Spleen (tissue), 7 donors: ENCODE data around the gene CHRDL1.

Experiments used
- POLR2AphosphoS5 ChIP-seq, 3 donors: sonication (generic); formaldehyde crosslinking; IDR thresholded peaks; one replicate each; pipeline ENCODE4 v1.5.1; 2017; ENCODE audit warnings: antibody characterized with exemption in 3 of 3
- TF ChIP-seq, protein P1 (sequence below), 11 experiments: fragments of 200-600 bp in 7 of 11; fragments of 450-650 bp in 4 of 11; sonication (generic) in 4 of 11; IDR thresholded peaks in 8 of 11; conservative IDR thresholded peaks in 3 of 11; 1 replicate in 7 of 11; 2 replicates in 4 of 11; pipeline versions ENCODE4 v1.4.0 to v1.8.0; 2016 to 2021; ENCODE audit warnings: antibody characterized with exemption in 11 of 11, inconsistent platforms in 4 of 11, mild to moderate bottlenecking in 1 of 11
- donor health status: DM: no; HTN: no; CAD: no; lungs with moderate emphysema.
- donor health status: DM: no; HTN: no; CAD: no.
- donor health status: DM: no; HTN: no; CAD: no.

DNA sequence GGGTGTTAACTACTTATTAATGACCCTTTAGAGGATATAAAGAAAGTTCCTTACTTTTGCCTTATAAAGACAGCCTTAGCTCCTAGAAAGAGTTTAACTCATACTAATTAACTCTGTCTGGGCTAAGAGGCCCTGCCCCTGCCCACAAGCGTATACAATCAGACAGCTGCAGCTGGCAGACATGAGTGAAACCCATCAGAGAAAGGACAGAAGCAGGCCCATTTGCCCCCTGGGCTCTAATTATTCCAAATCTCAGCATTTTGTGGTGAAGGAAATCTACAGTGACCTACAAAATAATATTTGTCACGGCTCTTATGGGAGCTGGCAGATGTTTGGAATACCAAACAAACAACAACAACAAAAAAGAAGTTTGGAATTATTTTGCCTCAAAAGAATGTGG is 71.8 kb downstream of the CHRDL1 start:
- TF ChIP-seq POLR2AphosphoS5 (IDR thresholded peaks at IDR 0.05): no peak
- TF ChIP-seq, protein P1, sequence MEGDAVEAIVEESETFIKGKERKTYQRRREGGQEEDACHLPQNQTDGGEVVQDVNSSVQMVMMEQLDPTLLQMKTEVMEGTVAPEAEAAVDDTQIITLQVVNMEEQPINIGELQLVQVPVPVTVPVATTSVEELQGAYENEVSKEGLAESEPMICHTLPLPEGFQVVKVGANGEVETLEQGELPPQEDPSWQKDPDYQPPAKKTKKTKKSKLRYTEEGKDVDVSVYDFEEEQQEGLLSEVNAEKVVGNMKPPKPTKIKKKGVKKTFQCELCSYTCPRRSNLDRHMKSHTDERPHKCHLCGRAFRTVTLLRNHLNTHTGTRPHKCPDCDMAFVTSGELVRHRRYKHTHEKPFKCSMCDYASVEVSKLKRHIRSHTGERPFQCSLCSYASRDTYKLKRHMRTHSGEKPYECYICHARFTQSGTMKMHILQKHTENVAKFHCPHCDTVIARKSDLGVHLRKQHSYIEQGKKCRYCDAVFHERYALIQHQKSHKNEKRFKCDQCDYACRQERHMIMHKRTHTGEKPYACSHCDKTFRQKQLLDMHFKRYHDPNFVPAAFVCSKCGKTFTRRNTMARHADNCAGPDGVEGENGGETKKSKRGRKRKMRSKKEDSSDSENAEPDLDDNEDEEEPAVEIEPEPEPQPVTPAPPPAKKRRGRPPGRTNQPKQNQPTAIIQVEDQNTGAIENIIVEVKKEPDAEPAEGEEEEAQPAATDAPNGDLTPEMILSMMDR (IDR thresholded peaks at IDR 0.05 in 8 of 11, conservative IDR thresholded peaks at IDR 0.05 in 3 of 11): no peak
